Smooth muscle cell (in vitro differentiated cells): ENCODE measurements around the gene ROS1. TPM values are rescaled to one million over a fixed set of nuclear protein-coding genes. Genes with fewer than 3 reads are reported as not detected.

ENCODE experiments used
- DNase-seq: peaks from one replicate; lab custom pipeline; 2025; ENCODE audit not compliant: unreplicated experiment; lab: John Stamatoyannopoulos, UW
- H2AFZ ChIP-seq: fragments of 200-600 bp; sonication (generic); 2 replicates; pipeline ENCODE4 v1.6.0; 2016; ENCODE audit warnings: antibody characterized with exemption, low read depth, mild to moderate bottlenecking
- H3F3A ChIP-seq: fragments of 200-600 bp; sonication (generic); 2 replicates; pipeline ENCODE4 v1.6.0; 2017; ENCODE audit warnings: antibody characterized with exemption, low read depth
- H3K27ac ChIP-seq: fragments of 200-600 bp; sonication (generic); 2 replicates; pipeline ENCODE4 v1.5.1; 2016; ENCODE audit warnings: low read depth, mild to moderate bottlenecking
- H3K27me3 ChIP-seq: fragments of 200-600 bp; sonication (generic); 2 replicates; pipeline ENCODE4 v1.6.1; 2016; ENCODE audit warnings: low read depth, mild to moderate bottlenecking
- H3K36me3 ChIP-seq: fragments of 200-600 bp; sonication (generic); 2 replicates; pipeline ENCODE4 v1.5.1; 2016; ENCODE audit warnings: low read depth
- H3K4me1 ChIP-seq: fragments of 200-600 bp; sonication (generic); 2 replicates; pipeline ENCODE4 v1.5.1; 2016; ENCODE audit warnings: low read depth
- H3K4me2 ChIP-seq: fragments of 200-600 bp; sonication (generic); 2 replicates; pipeline ENCODE4 v1.6.0; 2016; ENCODE audit warnings: mild to moderate bottlenecking
- H3K4me3 ChIP-seq: fragments of 200-600 bp; sonication (generic); 2 replicates; pipeline ENCODE4 v1.5.1; 2016; ENCODE audit warnings: mild to moderate bottlenecking
- H3K79me2 ChIP-seq: fragments of 200-600 bp; sonication (generic); 2 replicates; pipeline ENCODE4 v1.6.0; 2016; ENCODE audit warnings: low read depth, mild to moderate bottlenecking
- H3K9ac ChIP-seq: fragments of 200-600 bp; sonication (generic); 2 replicates; pipeline ENCODE4 v1.6.0; 2016; ENCODE audit warnings: low read depth
- H3K9me3 ChIP-seq: fragments of 200-600 bp; sonication (generic); replicated peaks from 2 replicates; pipeline ENCODE4 v1.5.1; 2016; ENCODE audit warnings: low read depth
- H4K20me1 ChIP-seq: fragments of 200-600 bp; sonication (generic); 2 replicates; pipeline ENCODE4 v1.6.0; 2016; ENCODE audit warnings: low read depth
- WGBS: methylation state at CpG from one replicate; pipeline ENCODE4 v1.1.7; 2016; ENCODE audit warnings: low lambda C conversion rate; 5-methylcytosine and 5-hydroxymethylcytosine counted together
- polyA plus RNA-seq: library from polyadenylated mRNA; unstranded; fragments of >200 nt; fragmentation: Nextera tagmentation; extraction: Ambion mirVana; gene quantifications from 2 replicates; pipeline ENCODE4 v1.2.1, GENCODE V29; 2016
- total RNA-seq: library from RNA; depleted of rRNA; stranded (reverse); fragments of >200 nt; gene quantifications from 2 replicates; pipeline ENCODE4 v1.2.3, GENCODE V29; 2014
- TF ChIP-seq, protein P1 (sequence below): fragments of 200-600 bp; sonication (generic); IDR thresholded peaks from 2 replicates; pipeline ENCODE4 v1.5.1; 2017; ENCODE audit warnings: borderline replicate concordance, mild to moderate bottlenecking, antibody characterized with exemption; ENCODE audit not compliant: insufficient read depth, poor library complexity, severe bottlenecking

ROS1 gene
- total and polyA plus RNA-seq, 2 experiments from 2014 or later, result 0.03 to 0.09 TPM

DNA sequence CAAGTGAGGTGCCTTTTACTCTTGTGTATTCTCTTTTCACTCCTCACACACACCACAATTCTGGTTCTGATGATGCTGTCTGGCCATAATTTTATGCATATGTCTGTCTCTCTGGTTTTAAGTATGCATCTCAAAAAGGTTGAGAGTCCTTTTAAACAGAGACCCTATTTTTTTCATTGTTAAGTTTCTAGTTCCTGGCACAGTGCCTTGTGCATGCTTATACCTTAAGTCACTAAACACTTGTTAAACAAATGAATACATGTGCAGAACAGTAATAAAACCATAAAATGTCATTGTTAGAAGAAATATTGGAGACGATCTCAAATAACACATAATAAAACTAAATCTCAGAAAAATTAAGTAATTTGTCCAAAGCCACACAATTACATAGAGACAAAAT is 7.9 kb downstream of the ROS1 start:
- DNase-seq, result no peak
- Histone ChIP-seq H3K36me3 (no peaks in the 10 kb centered on the region), H3K4me2 (no peak overlapping the region), H3K4me3 (no peak overlapping the region), H3K27ac (no peak overlapping the region), H4K20me1 (no peaks in the 10 kb centered on the region), H2AFZ (no peak overlapping the region), H3K4me1 (no peaks in the 10 kb centered on the region), H3K79me2 (no peaks in the 10 kb centered on the region), H3F3A (no peaks in the 10 kb centered on the region), H3K9me3 (no peaks in the 10 kb centered on the region), H3K9ac (no peak overlapping the region), H3K27me3 (peaks cover 6% of the 10 kb centered on the region)
- WGBS, result 75% methylated on average over 1 of the region's 1 CpG
- TF ChIP-seq, protein P1, sequence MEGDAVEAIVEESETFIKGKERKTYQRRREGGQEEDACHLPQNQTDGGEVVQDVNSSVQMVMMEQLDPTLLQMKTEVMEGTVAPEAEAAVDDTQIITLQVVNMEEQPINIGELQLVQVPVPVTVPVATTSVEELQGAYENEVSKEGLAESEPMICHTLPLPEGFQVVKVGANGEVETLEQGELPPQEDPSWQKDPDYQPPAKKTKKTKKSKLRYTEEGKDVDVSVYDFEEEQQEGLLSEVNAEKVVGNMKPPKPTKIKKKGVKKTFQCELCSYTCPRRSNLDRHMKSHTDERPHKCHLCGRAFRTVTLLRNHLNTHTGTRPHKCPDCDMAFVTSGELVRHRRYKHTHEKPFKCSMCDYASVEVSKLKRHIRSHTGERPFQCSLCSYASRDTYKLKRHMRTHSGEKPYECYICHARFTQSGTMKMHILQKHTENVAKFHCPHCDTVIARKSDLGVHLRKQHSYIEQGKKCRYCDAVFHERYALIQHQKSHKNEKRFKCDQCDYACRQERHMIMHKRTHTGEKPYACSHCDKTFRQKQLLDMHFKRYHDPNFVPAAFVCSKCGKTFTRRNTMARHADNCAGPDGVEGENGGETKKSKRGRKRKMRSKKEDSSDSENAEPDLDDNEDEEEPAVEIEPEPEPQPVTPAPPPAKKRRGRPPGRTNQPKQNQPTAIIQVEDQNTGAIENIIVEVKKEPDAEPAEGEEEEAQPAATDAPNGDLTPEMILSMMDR, result no peak

DNA sequence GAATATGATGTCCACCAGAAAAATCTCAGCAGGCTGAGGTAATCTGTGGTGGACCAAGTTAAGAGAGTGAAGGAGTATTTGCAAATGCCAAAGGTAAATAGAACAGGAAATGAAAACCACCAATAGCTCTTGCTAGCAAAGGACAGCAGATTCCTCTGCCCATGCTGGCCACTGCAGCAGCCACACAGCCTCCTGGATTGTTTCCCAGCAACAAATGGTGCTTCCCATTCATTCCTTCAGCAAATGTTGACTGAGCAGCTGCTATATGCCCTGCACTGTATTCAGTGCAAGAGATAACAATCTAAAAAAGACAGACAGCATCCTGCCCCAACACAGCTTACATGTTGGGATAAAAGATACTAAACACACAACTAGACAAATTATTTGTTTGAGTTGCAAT is 11.0 kb downstream of the ROS1 start:
- Histone ChIP-seq H3K4me3 (no peak overlapping the region), H2AFZ (no peak overlapping the region), H3K27me3 (peaks cover 6% of the 10 kb centered on the region), H3K4me2 (no peak overlapping the region), H4K20me1 (no peaks in the 10 kb centered on the region), H3K36me3 (no peaks in the 10 kb centered on the region), H3K79me2 (no peaks in the 10 kb centered on the region), H3K9ac (no peak overlapping the region), H3K27ac (no peak overlapping the region), H3K9me3 (no peaks in the 10 kb centered on the region), H3K4me1 (no peaks in the 10 kb centered on the region), H3F3A (no peaks in the 10 kb centered on the region)
- TF ChIP-seq, protein P1, result no peak
- no peak for DNase-seq

DNA sequence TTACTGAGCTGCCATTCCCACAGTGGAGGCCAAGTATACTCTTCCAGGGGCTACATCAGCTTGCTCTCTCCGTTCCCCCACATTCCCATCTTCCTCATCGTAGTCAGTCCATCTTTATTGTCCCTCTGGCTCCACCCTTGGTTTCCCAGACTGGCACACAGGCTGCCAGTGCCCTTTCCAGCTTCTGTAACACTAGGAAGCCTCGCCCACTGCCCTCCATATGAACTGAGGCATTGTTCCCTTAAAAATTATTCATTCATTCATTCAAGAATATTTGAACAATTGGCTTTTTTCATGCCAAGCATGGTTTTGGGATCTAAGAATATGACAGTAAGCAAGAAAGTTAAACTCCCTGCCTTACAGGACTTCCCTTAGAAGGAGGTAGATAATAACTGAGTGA is 14.3 kb downstream of the ROS1 start:
- Histone ChIP-seq H3K79me2 (no peaks in the 10 kb centered on the region), H3K27ac (no peak overlapping the region), H3K4me2 (no peak overlapping the region), H3K36me3 (no peaks in the 10 kb centered on the region), H3K9ac (no peak overlapping the region), H3K9me3 (no peaks in the 10 kb centered on the region), H3K4me1 (no peaks in the 10 kb centered on the region), H2AFZ (no peak overlapping the region), H3K27me3 (no peaks in the 10 kb centered on the region), H3K4me3 (no peak overlapping the region), H4K20me1 (no peaks in the 10 kb centered on the region), H3F3A (no peaks in the 10 kb centered on the region)
- WGBS, result 85% methylated on average over 3 of the region's 3 CpGs
- DNase-seq, result no peak
- TF ChIP-seq, protein P1, result no peak

DNA sequence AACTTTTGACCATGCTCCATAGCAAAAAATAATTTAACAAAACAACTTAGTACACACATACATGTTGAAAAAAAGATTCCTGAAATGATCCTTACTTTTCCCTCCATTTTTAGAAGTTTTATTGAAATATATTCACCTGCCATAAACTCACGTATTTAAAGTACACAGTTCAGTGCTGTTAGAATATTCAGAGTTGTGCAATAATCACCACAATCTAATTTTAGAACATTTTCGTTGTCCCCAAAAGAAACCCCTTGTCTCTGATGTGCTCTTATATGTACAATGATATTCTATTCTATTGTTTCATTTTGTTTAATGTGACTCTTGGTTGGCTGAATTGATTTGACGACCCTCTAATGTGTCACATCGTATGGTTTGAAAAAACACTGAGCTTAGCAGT is 15.9 kb downstream of the ROS1 start:
- Histone ChIP-seq H3K79me2 (no peaks in the 10 kb centered on the region), H3K4me2 (no peak overlapping the region), H4K20me1 (no peaks in the 10 kb centered on the region), H3K9ac (no peak overlapping the region), H2AFZ (no peak overlapping the region), H3F3A (no peaks in the 10 kb centered on the region), H3K4me3 (no peak overlapping the region), H3K27ac (no peak overlapping the region), H3K9me3 (no peaks in the 10 kb centered on the region), H3K4me1 (no peaks in the 10 kb centered on the region), H3K27me3 (no peaks in the 10 kb centered on the region), H3K36me3 (no peaks in the 10 kb centered on the region)
- TF ChIP-seq, protein P1, result no peak
- DNase-seq, result no peak
- WGBS, result 74% methylated on average over 4 of the region's 4 CpGs
